Heart left ventricle (tissue), 13 donors: ENCODE measurements around the gene GRIN1.

ENCODE experiments used
- CTCF ChIP-seq, 12 donors: fragments of 200-600 bp; sonication (generic) in 4 of 12; IDR thresholded peaks; one replicate each; pipeline versions ENCODE4 v1.5.0 to v1.8.0; 2018 to 2022; ENCODE audit warnings: antibody characterized with exemption in 12 of 12, mild to moderate bottlenecking in 5 of 12
- POLR2A ChIP-seq, 2 donors: fragments of 450-650 bp; IDR thresholded peaks; one replicate each; pipeline ENCODE4 v1.6.1; 2017; ENCODE audit warnings: antibody characterized with exemption in 2 of 2, mild to moderate bottlenecking in 2 of 2, moderate library complexity in 2 of 2
- donor health status: ischemic (EF 13 %, LVEDD 7.1; RV severe dilation, severe dysfunction).
- donor health status: DM: no; HTN: yes; CAD: no.
- donor health status: DM: no; HTN: no; CAD: no.
- donor health status: ischemic (EF 25% LVEDD 6.9; RV normal size, moderate dysfunction).
- donor health status: ischemic (EF 25% LVEDD 5.7; RV mildly dilated, moderate dysfunction).
- donor health status: ischemic (EF 35%, LVEDD 5.7; RV mildly dilated, moderate dysfunction).
- donor health status: nonischemic (EF 11% LVEDD 7.7; RV severe dilation, severe dysfunction).
- donor health status: DM: yes; HTN: yes; CAD: no.
- donor health status: PGD.
- donor health status: ischemic (EF 29% LVEDD 5.4; RV normal size, mild dysfunction).
- donor health status: nonischemic (EF 23%, LVEDD 6.1; RV moderate dilation, normal function).

GRCh38 chr9:137174722-137175293, 35.9 kb downstream of the GRIN1 start:
- TF ChIP-seq CTCF (IDR thresholded peaks at IDR 0.05) (no peak), POLR2A (IDR thresholded peaks at IDR 0.05) (no peak)
